ENCODE measurements around the gene SHFL. TPM values are rescaled to one million over a fixed set of nuclear protein-coding genes. Genes with fewer than 3 reads are reported as not detected.

The SHFL gene
- total RNA-seq, 5 donors from 2014 or later (not counting 1 experiment from before 2014, with no cell fraction given) = 75.5 to 116 (median 109) TPM

DNA sequence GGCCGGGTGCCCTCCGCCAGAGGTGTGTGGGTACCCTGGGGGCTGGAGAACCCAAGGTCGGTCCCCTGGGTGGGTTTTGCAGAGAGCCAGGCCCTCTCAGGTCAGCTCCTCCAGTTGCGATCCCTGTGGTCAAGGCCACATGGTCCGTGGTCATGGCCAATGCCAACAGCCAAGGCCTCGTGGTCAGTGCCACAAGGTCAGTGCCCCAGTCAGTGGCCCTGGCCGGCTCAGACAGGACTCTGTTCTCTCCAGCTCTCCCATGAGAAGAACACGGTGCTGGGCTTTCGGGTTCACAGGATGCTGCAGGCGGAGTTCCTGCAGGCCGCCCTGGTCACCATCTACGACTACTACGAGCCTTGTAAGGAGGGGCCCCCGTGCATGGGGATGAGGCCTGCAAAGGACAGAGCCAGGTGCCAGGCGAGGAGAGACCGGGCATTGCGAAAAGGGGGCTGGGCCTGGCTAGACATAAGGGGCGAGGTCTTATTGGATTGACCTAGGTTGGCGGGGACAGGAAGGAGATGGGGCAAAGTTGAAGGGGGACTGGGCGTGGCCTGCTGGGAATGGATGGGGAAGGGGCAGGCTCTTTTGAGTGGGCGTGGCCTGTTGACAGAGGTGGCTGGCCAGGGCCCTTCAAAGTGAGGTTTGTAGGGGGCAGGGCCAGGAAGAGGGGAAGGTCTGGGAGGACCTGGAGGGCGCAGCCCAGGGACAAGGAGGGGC lies 15.2 kb upstream of the SHFL start:
- peaks cover 4 to 5% of the 10 kb centered on the region in 2 donors for H3K27me3 Mint-ChIP-seq
- H3K4me1 Mint-ChIP-seq = peaks cover 0 to 12% (median 7%) of the 10 kb centered on the region in 3 donors
- peaks cover 0 to 7% of the 10 kb centered on the region in 2 experiments for H3K4me1 ChIP-seq (ENCODE audit: control insufficient read depth in 1 of 2, extremely low read depth in 1 of 2, insufficient read depth in 2 of 2, low read length in 2 of 2)
- no peak overlapping the region for H3K27ac ChIP-seq (ENCODE audit: low read length)
- ChIA-PET CTCF (interaction anchor here in 1 of 2 donors (0.6 kb wide), 1 partner anchor 15 kb away, joined by 3 read pairs; no protein-coding TSS in a partner anchor), POLR2A (no interaction called here)
- 78% methylated on average over 22 of the region's 22 CpGs for WGBS (ENCODE audit: insufficient coverage)
- peaks cover 0 to 2% (median 0%) of the 10 kb centered on the region in 3 donors for H3K9me3 Mint-ChIP-seq
- no peaks in the 10 kb centered on the region for H3K36me3 Mint-ChIP-seq
- no peak for DNase-seq
- H3K4me3 Mint-ChIP-seq = no peak overlapping the region
- H3K36me3 ChIP-seq (ENCODE audit: control insufficient read depth in 2 of 2, extremely low read depth in 1 of 2, insufficient read depth in 1 of 2, low read length in 1 of 2) = no peaks in the 10 kb centered on the region
- no peak for ATAC-seq (replicated peaks in 1 of 4)
- peaks cover 0 to 11% of the 10 kb centered on the region in 2 experiments for H3K27me3 ChIP-seq (replicated peaks in 1 of 2; ENCODE audit: control insufficient read depth in 2 of 2, extremely low read depth in 1 of 2, insufficient read depth in 2 of 2, low read length in 1 of 2)
- no peak overlapping the region for H3K4me3 ChIP-seq (ENCODE audit: control insufficient read depth in 1 of 2, extremely low read depth in 1 of 2, low read length in 1 of 2)
- no peak overlapping the region for H3K27ac Mint-ChIP-seq
- H3K9me3 ChIP-seq = no peaks in the 10 kb centered on the region

GRCh38 chr19:10074153-10074552 lies 12.0 kb upstream of the SHFL start:
- H3K4me3 Mint-ChIP-seq = no peak overlapping the region
- H3K27me3 ChIP-seq (replicated peaks in 1 of 2; ENCODE audit: control insufficient read depth in 2 of 2, extremely low read depth in 1 of 2, insufficient read depth in 2 of 2, low read length in 1 of 2) = peaks cover 0 to 6% of the 10 kb centered on the region in 2 experiments
- H3K36me3 ChIP-seq (ENCODE audit: control insufficient read depth in 2 of 2, extremely low read depth in 1 of 2, insufficient read depth in 1 of 2, low read length in 1 of 2) = no peaks in the 10 kb centered on the region
- H3K4me1 Mint-ChIP-seq = peaks cover 0 to under 1% (median 0%) of the 10 kb centered on the region in 3 donors
- H3K27ac Mint-ChIP-seq = no peak overlapping the region
- peaks cover 0 to 2% (median 0%) of the 10 kb centered on the region in 3 donors for H3K9me3 Mint-ChIP-seq
- ATAC-seq (replicated peaks in 1 of 4) (peak; percentile 61 to 70 (median 64)), DNase-seq (peak in 28 of 35 experiments; percentile 11 to 79 (median 35))
- POLR2A ChIA-PET = no interaction called here
- H3K4me1 ChIP-seq (ENCODE audit: control insufficient read depth in 1 of 2, extremely low read depth in 1 of 2, insufficient read depth in 2 of 2, low read length in 2 of 2) = no peaks in the 10 kb centered on the region
- no peaks in the 10 kb centered on the region for H3K9me3 ChIP-seq
- H3K4me3 ChIP-seq (ENCODE audit: control insufficient read depth in 1 of 2, extremely low read depth in 1 of 2, low read length in 1 of 2) = no peak overlapping the region
- H3K27ac ChIP-seq (ENCODE audit: low read length) = no peak overlapping the region
- CTCF ChIA-PET = interaction anchor here in 1 of 2 donors (0.6 kb wide), 1 partner anchor 1495 kb away, joined by 4 read pairs; no protein-coding TSS in a partner anchor
- H3K36me3 Mint-ChIP-seq = no peaks in the 10 kb centered on the region
- peaks cover 2 to 8% of the 10 kb centered on the region in 2 donors for H3K27me3 Mint-ChIP-seq
- no CpG with 5 or more reads among the region's 2 CpGs for WGBS (ENCODE audit: insufficient coverage)

GRCh38 chr19:10076535-10076934 lies 9.6 kb upstream of the SHFL start:
- no peak overlapping the region for H3K4me3 ChIP-seq (ENCODE audit: control insufficient read depth in 1 of 2, extremely low read depth in 1 of 2, low read length in 1 of 2)
- DNase-seq (no peak), ATAC-seq (replicated peaks in 1 of 4) (no peak)
- Mint-ChIP-seq H3K27me3 (peaks cover 2 to 8% of the 10 kb centered on the region in 2 donors), H3K4me3 (no peak overlapping the region), H3K27ac (no peak overlapping the region), H3K4me1 (no peaks in the 10 kb centered on the region), H3K36me3 (no peaks in the 10 kb centered on the region), H3K9me3 (peaks cover 0 to 2% (median 0%) of the 10 kb centered on the region in 3 donors)
- no peak overlapping the region for H3K27ac ChIP-seq (ENCODE audit: low read length)
- no peaks in the 10 kb centered on the region for H3K36me3 ChIP-seq (ENCODE audit: control insufficient read depth in 2 of 2, extremely low read depth in 1 of 2, insufficient read depth in 1 of 2, low read length in 1 of 2)
- POLR2A ChIA-PET = no interaction called here
- peaks cover 0 to 4% of the 10 kb centered on the region in 2 experiments for H3K27me3 ChIP-seq (replicated peaks in 1 of 2; ENCODE audit: control insufficient read depth in 2 of 2, extremely low read depth in 1 of 2, insufficient read depth in 2 of 2, low read length in 1 of 2)
- no peaks in the 10 kb centered on the region for H3K9me3 ChIP-seq
- 84% methylated on average over 4 of the region's 6 CpGs for WGBS (ENCODE audit: insufficient coverage)
- no peaks in the 10 kb centered on the region for H3K4me1 ChIP-seq (ENCODE audit: control insufficient read depth in 1 of 2, extremely low read depth in 1 of 2, insufficient read depth in 2 of 2, low read length in 2 of 2)
- CTCF ChIA-PET = interaction anchor here in 1 of 2 donors (1.0 kb wide), 1 partner anchor 104 kb away, joined by 4 read pairs; no protein-coding TSS in a partner anchor

DNA sequence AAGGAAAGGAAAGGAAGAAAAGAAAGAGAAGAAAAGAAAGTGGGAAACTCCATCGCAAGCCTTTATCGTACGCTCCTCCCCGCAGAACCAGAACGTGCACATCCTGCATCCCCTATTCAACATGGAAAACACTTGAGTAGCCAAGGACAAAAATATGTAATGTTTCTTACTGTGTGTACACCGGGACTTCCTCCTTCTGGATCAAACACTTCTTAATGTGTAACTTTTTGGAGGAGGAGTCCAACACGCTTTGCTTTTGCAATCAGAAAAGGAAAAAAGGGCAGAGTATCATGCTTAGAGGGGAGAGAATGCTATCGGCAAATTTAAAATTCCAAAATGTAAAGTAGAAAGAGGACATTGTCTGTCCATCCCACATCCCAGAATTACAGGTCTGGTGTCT lies 7.8 kb upstream of the SHFL start:
- no peak overlapping the region for H3K4me3 Mint-ChIP-seq
- H3K9me3 Mint-ChIP-seq = peaks cover 0 to 2% (median 0%) of the 10 kb centered on the region in 3 donors
- ChIA-PET CTCF (no interaction called here), POLR2A (interaction anchor here in 1 of 2 donors (0.6 kb wide), 1 partner anchor 22 kb away, joined by 8 read pairs; no protein-coding TSS in a partner anchor)
- H3K9me3 ChIP-seq = no peaks in the 10 kb centered on the region
- H3K36me3 Mint-ChIP-seq = no peaks in the 10 kb centered on the region
- peaks cover 0 to 4% of the 10 kb centered on the region in 2 experiments for H3K27me3 ChIP-seq (replicated peaks in 1 of 2; ENCODE audit: control insufficient read depth in 2 of 2, extremely low read depth in 1 of 2, insufficient read depth in 2 of 2, low read length in 1 of 2)
- no peak overlapping the region for H3K27ac Mint-ChIP-seq
- H3K4me1 ChIP-seq (ENCODE audit: control insufficient read depth in 1 of 2, extremely low read depth in 1 of 2, insufficient read depth in 2 of 2, low read length in 2 of 2) = no peaks in the 10 kb centered on the region
- H3K4me3 ChIP-seq (ENCODE audit: control insufficient read depth in 1 of 2, extremely low read depth in 1 of 2, low read length in 1 of 2) = no peak overlapping the region
- no peaks in the 10 kb centered on the region for H3K36me3 ChIP-seq (ENCODE audit: control insufficient read depth in 2 of 2, extremely low read depth in 1 of 2, insufficient read depth in 1 of 2, low read length in 1 of 2)
- peaks cover 2 to 8% of the 10 kb centered on the region in 2 donors for H3K27me3 Mint-ChIP-seq
- WGBS (ENCODE audit: insufficient coverage) = no CpG with 5 or more reads among the region's 8 CpGs
- ATAC-seq (replicated peaks in 1 of 4) (no peak), DNase-seq (no peak)
- no peak overlapping the region for H3K27ac ChIP-seq (ENCODE audit: low read length)
- no peaks in the 10 kb centered on the region for H3K4me1 Mint-ChIP-seq

DNA sequence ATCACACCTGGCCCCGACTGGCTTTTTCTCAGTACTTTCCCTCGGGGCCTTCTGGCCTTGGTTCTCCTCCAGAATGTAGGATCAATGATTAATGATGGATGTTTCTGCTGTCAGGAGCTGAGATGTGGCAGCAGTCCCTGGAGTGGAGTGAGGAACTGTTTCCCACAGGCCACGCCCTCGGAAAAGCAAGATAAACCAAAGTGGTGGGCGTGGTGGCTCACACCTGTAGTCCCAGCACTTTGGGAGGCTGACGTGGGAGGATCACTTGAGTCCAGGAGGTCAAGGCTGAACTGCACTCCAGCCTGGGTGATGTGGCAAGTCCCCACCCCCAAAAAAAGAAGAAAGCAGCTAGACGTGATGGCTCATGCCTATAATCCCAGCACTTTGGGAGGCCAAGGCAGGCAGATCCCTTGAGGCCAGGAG lies 7.1 kb upstream of the SHFL start:
- Histone ChIP-seq H3K27ac (ENCODE audit: low read length) (no peak overlapping the region), H3K27me3 (replicated peaks in 1 of 2; ENCODE audit: control insufficient read depth in 2 of 2, extremely low read depth in 1 of 2, insufficient read depth in 2 of 2, low read length in 1 of 2) (peaks cover 0 to 4% of the 10 kb centered on the region in 2 experiments), H3K4me3 (ENCODE audit: control insufficient read depth in 1 of 2, extremely low read depth in 1 of 2, low read length in 1 of 2) (no peak overlapping the region), H3K9me3 (no peaks in the 10 kb centered on the region), H3K4me1 (ENCODE audit: control insufficient read depth in 1 of 2, extremely low read depth in 1 of 2, insufficient read depth in 2 of 2, low read length in 2 of 2) (no peaks in the 10 kb centered on the region), H3K36me3 (ENCODE audit: control insufficient read depth in 2 of 2, extremely low read depth in 1 of 2, insufficient read depth in 1 of 2, low read length in 1 of 2) (no peaks in the 10 kb centered on the region)
- H3K4me1 Mint-ChIP-seq = no peaks in the 10 kb centered on the region
- ATAC-seq (replicated peaks in 1 of 4) (no peak), DNase-seq (no peak)
- peaks cover 2 to 8% of the 10 kb centered on the region in 2 donors for H3K27me3 Mint-ChIP-seq
- WGBS (ENCODE audit: insufficient coverage) = 86% methylated on average over 6 of the region's 7 CpGs
- ChIA-PET POLR2A (no interaction called here), CTCF (interaction anchor here in 1 of 2 donors (0.7 kb wide), 1 partner anchor 1026 kb away, joined by 4 read pairs; no protein-coding TSS in a partner anchor)
- H3K27ac Mint-ChIP-seq = no peak overlapping the region
- H3K4me3 Mint-ChIP-seq = no peak overlapping the region
- no peaks in the 10 kb centered on the region for H3K36me3 Mint-ChIP-seq
- peaks cover 0 to 2% (median 0%) of the 10 kb centered on the region in 3 donors for H3K9me3 Mint-ChIP-seq

GRCh38 chr19:10083911-10084310 lies 2.2 kb upstream of the SHFL start:
- H3K27me3 ChIP-seq (replicated peaks in 1 of 2; ENCODE audit: control insufficient read depth in 2 of 2, extremely low read depth in 1 of 2, insufficient read depth in 2 of 2, low read length in 1 of 2) = peaks cover 0 to 3% of the 10 kb centered on the region in 2 experiments
- H3K9me3 ChIP-seq = no peaks in the 10 kb centered on the region
- WGBS (ENCODE audit: insufficient coverage) = 98% methylated on average over 4 of the region's 9 CpGs
- Mint-ChIP-seq H3K36me3 (peaks cover 6% of the 10 kb centered on the region), H3K27ac (peak overlapping the region in 1 of 2 donors; percentile 45), H3K27me3 (no peaks in the 10 kb centered on the region), H3K9me3 (no peaks in the 10 kb centered on the region), H3K4me3 (no peak overlapping the region), H3K4me1 (peaks cover 5 to 13% (median 11%) of the 10 kb centered on the region in 3 donors)
- POLR2A ChIA-PET = no interaction called here
- H3K36me3 ChIP-seq (ENCODE audit: control insufficient read depth in 2 of 2, extremely low read depth in 1 of 2, insufficient read depth in 1 of 2, low read length in 1 of 2) = no peaks in the 10 kb centered on the region
- no peak overlapping the region for H3K4me3 ChIP-seq (ENCODE audit: control insufficient read depth in 1 of 2, extremely low read depth in 1 of 2, low read length in 1 of 2)
- CTCF ChIA-PET = interaction anchor here in 1 of 2 donors (1.0 to 1.4 kb wide), 3 partner anchors 12 to 20 kb away, joined by 4 to 6 read pairs (median 5); no protein-coding TSS in a partner anchor
- DNase-seq (no peak), ATAC-seq (replicated peaks in 1 of 4) (no peak)
- H3K4me1 ChIP-seq (ENCODE audit: control insufficient read depth in 1 of 2, extremely low read depth in 1 of 2, insufficient read depth in 2 of 2, low read length in 2 of 2) = peaks cover 0 to 20% of the 10 kb centered on the region in 2 experiments
- H3K27ac ChIP-seq (ENCODE audit: low read length) = no peak overlapping the region
